IMR-90 (cell line): Measurements from ENCODE around the gene FAM20C. TPM values are rescaled to one million over a fixed set of nuclear protein-coding genes. Genes with fewer than 3 reads are reported as not detected.

Experiments used
- ATAC-seq: fragments of 200-7000 bp; cut with Tn5 transposase; 2 replicates; pipeline ENCODE4 v1.9.1; 2020; ENCODE audit warnings: low read depth, mild to moderate bottlenecking, moderate library complexity
- BruUV-seq: library from RNA; stranded (reverse); fragments of 400-500 nt; replicated peaks from 2 replicates; lab custom pipeline; 2021; lab: Mats Ljungman, UMichigan
- CTCF ChIA-PET: fragments of 300-600 bp; formaldehyde crosslinking; extraction: SDS; loops from one replicate; lab custom pipeline; 2021; ENCODE audit warnings: antibody characterized with exemption; lab: Yijun Ruan, JAX
- POLR2A ChIA-PET: fragments of 300-600 bp; sonication (Branson Sonifier 250); formaldehyde crosslinking; loops from one replicate; lab custom pipeline; 2022; ENCODE audit warnings: antibody characterized with exemption; ENCODE audit not compliant: unreplicated experiment; lab: Charles Lee
- DNase-seq: peaks from one replicate; pipeline ENCODE4 v3.0.0; 2013
- H2AFZ ChIP-seq: replicated peaks from 2 replicates; pipeline ENCODE3; 2013; ENCODE audit warnings: low read length, mild to moderate bottlenecking; ENCODE audit not compliant: poor library complexity
- H2AK5ac ChIP-seq: 2 replicates; pipeline ENCODE4 v1.6.1; 2013; ENCODE audit warnings: low read depth, low read length, inconsistent platforms
- H2AK9ac ChIP-seq: replicated peaks from 2 replicates; pipeline ENCODE3; 2013; ENCODE audit warnings: mild to moderate bottlenecking, low read depth, low read length, moderate library complexity; ENCODE audit not compliant: poor library complexity
- H2BK120ac ChIP-seq: 2 replicates; pipeline ENCODE4 v1.6.1; 2013; ENCODE audit warnings: low read depth, low read length, inconsistent platforms
- H2BK15ac ChIP-seq: 3 replicates; pipeline ENCODE4 v1.6.1; 2013; ENCODE audit warnings: low read depth, low read length, inconsistent platforms
- H2BK20ac ChIP-seq: 2 replicates; pipeline ENCODE4 v1.6.1; 2013; ENCODE audit warnings: low read depth, mild to moderate bottlenecking, inconsistent platforms, low read length, moderate library complexity
- H2BK5ac ChIP-seq: 2 replicates; pipeline ENCODE4 v1.6.1; 2013; ENCODE audit warnings: mild to moderate bottlenecking, low read depth, low read length, inconsistent platforms; ENCODE audit not compliant: poor library complexity, severe bottlenecking
- H3K14ac ChIP-seq: replicated peaks from 2 replicates; pipeline ENCODE4 v1.6.1; 2013; ENCODE audit warnings: low read depth, low read length, inconsistent platforms
- H3K18ac ChIP-seq: 2 replicates; pipeline ENCODE4 v1.6.1; 2013; ENCODE audit warnings: low read depth, low read length, control low read depth
- H3K23ac ChIP-seq: 2 replicates; pipeline ENCODE4 v1.6.1; 2013; ENCODE audit warnings: low read depth, low read length, inconsistent platforms
- H3K27ac ChIP-seq: 2 replicates; pipeline ENCODE4 v1.5.1; 2013; ENCODE audit warnings: mild to moderate bottlenecking, control low read depth, low read length; ENCODE audit not compliant: insufficient read depth
- H3K27me3 ChIP-seq: 2 replicates; pipeline ENCODE4 v1.6.1; 2013; ENCODE audit warnings: low read length; ENCODE audit not compliant: control insufficient read depth, insufficient read depth
- H3K36me3 ChIP-seq: 2 replicates; pipeline ENCODE4 v1.6.1; 2013; ENCODE audit warnings: low read length, mixed read lengths; ENCODE audit not compliant: control insufficient read depth, insufficient read depth
- H3K4ac ChIP-seq: 2 replicates; pipeline ENCODE4 v1.6.1; 2013; ENCODE audit warnings: low read depth, low read length, inconsistent platforms
- H3K4me1 ChIP-seq: 2 replicates; pipeline ENCODE4 v1.6.1; 2013; ENCODE audit warnings: low read length, mixed read lengths; ENCODE audit not compliant: control insufficient read depth, insufficient read depth
- H3K4me2 ChIP-seq: 2 replicates; pipeline ENCODE4 v1.6.1; 2013; ENCODE audit warnings: low read depth, mild to moderate bottlenecking, control low read depth, low read length, moderate library complexity
- H3K4me3 ChIP-seq: 2 replicates; pipeline ENCODE4 v1.5.1; 2013; ENCODE audit warnings: low read depth, mild to moderate bottlenecking, control low read depth, low read length, moderate library complexity; ENCODE audit not compliant: insufficient read depth
- H3K56ac ChIP-seq: 2 replicates; pipeline ENCODE4 v1.6.1; 2013; ENCODE audit warnings: low read length, inconsistent platforms; ENCODE audit not compliant: insufficient read depth; ENCODE audit errors: extremely low read depth
- H3K79me1 ChIP-seq, 2 experiments: 2 replicates each; pipeline ENCODE4 v1.6.1; 2013; ENCODE audit warnings: low read length in 2 of 2, inconsistent platforms in 1 of 2, low read depth in 1 of 2
- H3K9ac ChIP-seq: 2 replicates; pipeline ENCODE4 v1.6.1; 2013; ENCODE audit warnings: low read depth, low read length, control low read depth
- H3K9me1 ChIP-seq: 2 replicates; pipeline ENCODE4 v1.6.1; 2013; ENCODE audit warnings: low read length, inconsistent platforms; ENCODE audit not compliant: insufficient read depth
- H3K9me3 ChIP-seq: 2 replicates; pipeline ENCODE4 v1.6.1; 2013; ENCODE audit warnings: low read length; ENCODE audit not compliant: control insufficient read depth, insufficient read depth
- H4K20me1 ChIP-seq: 2 replicates; pipeline ENCODE4 v1.6.1; 2013; ENCODE audit warnings: low read length, inconsistent platforms; ENCODE audit not compliant: insufficient read depth
- H4K5ac ChIP-seq: 2 replicates; pipeline ENCODE4 v1.6.1; 2013; ENCODE audit warnings: mild to moderate bottlenecking, low read depth, low read length, control low read depth
- H4K8ac ChIP-seq, 2 experiments: 2 replicates each; pipeline ENCODE4 v1.6.1; 2013; ENCODE audit warnings: low read depth in 2 of 2, low read length in 2 of 2, control low read depth in 1 of 2, inconsistent platforms in 1 of 2
- H4K91ac ChIP-seq: 2 replicates; pipeline ENCODE4 v1.6.1; 2013; ENCODE audit warnings: low read depth, low read length, inconsistent platforms; ENCODE audit not compliant: insufficient read depth
- RAD21 ChIP-seq: IDR thresholded peaks from 2 replicates; pipeline ENCODE4 v1.6.1; 2012; ENCODE audit warnings: low read length, improper control_type of control experiment
- WGBS, 2 experiments: methylation state at CpG; one replicate each; pipeline versions ENCODE4 v1.1.5 to v1.1.7; 2013; ENCODE audit warnings: missing lambda C conversion rate in 2 of 2; ENCODE audit not compliant: insufficient read length in 1 of 2; ENCODE audit errors: extremely low coverage in 2 of 2; 5-methylcytosine and 5-hydroxymethylcytosine counted together
- dilution Hi-C: fragments of 300-500 bp; cut with HindIII; formaldehyde crosslinking; loops from one replicate; pipeline ENCODE4 v1.14.3; 2018; ENCODE audit warnings: low sequenced_read_pairs; ENCODE audit not compliant: unreplicated experiment
- in situ Hi-C: fragments of 300-500 bp; cut with MboI; formaldehyde crosslinking; loops from 3 replicates; pipeline ENCODE4 v1.14.3; 2019; ENCODE audit warnings: low sequenced_read_pairs, inconsistent platforms, mixed read lengths
- intact Hi-C: fragments of 100-400 bp; cut with micrococcal nuclease; formaldehyde crosslinking; loops from 2 replicates; pipeline ENCODE4 v1.10.0; 2022
- polyA plus RNA-seq, 3 experiments: library from polyadenylated mRNA; depleted of rRNA; stranded (reverse); fragments of >200 nt; gene quantifications; 2 replicates each; pipeline ENCODE4 v1.2.3, GENCODE V29; 2012; ENCODE audit warnings: low replicate concordance in 1 of 3
- total RNA-seq: library from RNA; depleted of rRNA; stranded (reverse); fragments of >200 nt; gene quantifications from 2 replicates; pipeline ENCODE4 v1.2.3, GENCODE V29; 2012

Gene FAM20C
- total and polyA plus RNA-seq, 2 of the 4 experiments (the other 2 are of a cell fraction): 7.7 to 36.6 TPM

GRCh38 chr7:171912-172515 is 20.4 kb upstream of the FAM20C start:
- H2BK20ac ChIP-seq: no peak overlapping the region
- no peak overlapping the region for H3K27ac ChIP-seq
- H3K4ac ChIP-seq: no peak overlapping the region
- H3K4me3 ChIP-seq: no peak overlapping the region
- H3K56ac ChIP-seq: no peak overlapping the region
- BruUV-seq: no TSS peak
- in situ Hi-C loops: no loop called here
- no peaks in the 10 kb centered on the region for H3K79me1 ChIP-seq
- no peak for ATAC-seq
- intact Hi-C loops: no loop called here
- 93% methylated on average over 6 of the region's 16 CpGs; no CpG with 5 or more reads in 1 of the 2 experiments for WGBS, 2 experiments
- no peak overlapping the region for H4K8ac ChIP-seq
- no peak for TF ChIP-seq RAD21
- no peak overlapping the region for H3K18ac ChIP-seq
- H2BK15ac ChIP-seq: no peak overlapping the region
- H4K91ac ChIP-seq: no peak overlapping the region
- ChIA-PET CTCF (no interaction called here), POLR2A (no interaction called here)
- H2AFZ ChIP-seq: no peak overlapping the region
- H2AK5ac ChIP-seq: no peak overlapping the region
- no peak for DNase-seq
- dilution Hi-C loops: no loop called here
- no peak overlapping the region for H3K14ac ChIP-seq
- peaks cover 11% of the 10 kb centered on the region for H3K27me3 ChIP-seq
- H3K4me1 ChIP-seq: no peaks in the 10 kb centered on the region
- H4K20me1 ChIP-seq: no peaks in the 10 kb centered on the region
- no peak overlapping the region for H2BK5ac ChIP-seq
- H2BK120ac ChIP-seq: no peak overlapping the region
- no peaks in the 10 kb centered on the region for H3K36me3 ChIP-seq
- no peak overlapping the region for H3K4me2 ChIP-seq
- no peaks in the 10 kb centered on the region for H3K9me3 ChIP-seq
- no peaks in the 10 kb centered on the region for H3K9me1 ChIP-seq
- H2AK9ac ChIP-seq: no peak overlapping the region
- H3K9ac ChIP-seq: no peak overlapping the region
- H4K5ac ChIP-seq: no peak overlapping the region
- no peak overlapping the region for H3K23ac ChIP-seq
